Liver (tissue), 9 donors: ENCODE results near the gene SHC4. TPM values are rescaled to one million over a fixed set of nuclear protein-coding genes. Genes with fewer than 3 reads are reported as not detected.
A peak's percentile ranks its signal among the peaks of the same experiment; 100 is the strongest.

ENCODE experiments used
- DNase-seq: peaks from one replicate; pipeline ENCODE4 v3.0.0-alpha.2; 2017; ENCODE audit warnings: low spot score
- H3K27ac ChIP-seq, 2 donors: one replicate each; pipeline ENCODE4 v1.7.0; 2013; ENCODE audit warnings: inconsistent platforms in 2 of 2, low read length in 2 of 2, control low read depth in 1 of 2, low read depth in 1 of 2, mild to moderate bottlenecking in 1 of 2
- H3K27me3 ChIP-seq, 4 donors: one replicate each; pipeline versions ENCODE4 v1.6.1 to v1.7.0; 2013; ENCODE audit warnings: low read length in 3 of 4, inconsistent platforms in 1 of 4, mild to moderate bottlenecking in 1 of 4, moderate library complexity in 1 of 4; ENCODE audit not compliant: control insufficient read depth in 4 of 4, insufficient read depth in 4 of 4
- H3K36me3 ChIP-seq, 4 donors: one replicate each; pipeline versions ENCODE4 v1.6.1 to v1.7.0; 2013; ENCODE audit warnings: low read length in 3 of 4, mild to moderate bottlenecking in 3 of 4, low read depth in 1 of 4, moderate library complexity in 1 of 4; ENCODE audit not compliant: control insufficient read depth in 4 of 4, insufficient read depth in 3 of 4
- H3K4me1 ChIP-seq, 4 donors: one replicate each; pipeline versions ENCODE4 v1.6.1 to v1.7.0; 2013; ENCODE audit warnings: low read length in 3 of 4, mild to moderate bottlenecking in 3 of 4, moderate library complexity in 1 of 4; ENCODE audit not compliant: control insufficient read depth in 4 of 4, insufficient read depth in 4 of 4
- H3K4me3 ChIP-seq, 3 donors: one replicate each; pipeline versions ENCODE4 v1.6.1 to v1.7.0; 2013; ENCODE audit warnings: low read length in 3 of 3, control low read depth in 1 of 3, low read depth in 1 of 3, mild to moderate bottlenecking in 1 of 3
- H3K9ac ChIP-seq, 2 donors: one replicate each; pipeline ENCODE4 v1.7.0; 2013; ENCODE audit warnings: low read length in 2 of 2, mild to moderate bottlenecking in 2 of 2, moderate library complexity in 2 of 2, control low read depth in 1 of 2, low read depth in 1 of 2
- H3K9me3 ChIP-seq, 4 donors: one replicate each; pipeline versions ENCODE4 v1.6.1 to v1.7.0; 2013; ENCODE audit warnings: low read length in 3 of 4; ENCODE audit not compliant: control insufficient read depth in 4 of 4
- EGR1 ChIP-seq, 2 donors: IDR thresholded peaks; 2 replicates each; pipeline ENCODE4 v1.6.1; 2016 to 2018; ENCODE audit warnings: antibody characterized with exemption in 2 of 2, low read depth in 2 of 2
- FOXA1 ChIP-seq: IDR thresholded peaks from 2 replicates; pipeline ENCODE4 v1.6.1; 2016; ENCODE audit warnings: antibody characterized with exemption
- FOXA2 ChIP-seq: IDR thresholded peaks from 2 replicates; pipeline ENCODE4 v1.6.1; 2016; ENCODE audit warnings: antibody characterized with exemption
- GABPA ChIP-seq, 2 donors: IDR thresholded peaks in 1 of 2; conservative IDR thresholded peaks in 1 of 2; 2 replicates each; pipeline ENCODE4 v1.6.1; 2016; ENCODE audit warnings: antibody characterized with exemption in 2 of 2, mild to moderate bottlenecking in 1 of 2, moderate library complexity in 1 of 2
- HNF4G ChIP-seq: IDR thresholded peaks from 2 replicates; pipeline ENCODE4 v1.6.1; 2016; ENCODE audit warnings: antibody characterized with exemption
- JUND ChIP-seq, 2 donors: IDR thresholded peaks; 2 replicates each; pipeline ENCODE4 v1.6.1; 2016; ENCODE audit warnings: antibody characterized with exemption in 2 of 2
- RAD21 ChIP-seq, 2 donors: IDR thresholded peaks; 2 replicates each; pipeline ENCODE4 v1.6.1; 2016; ENCODE audit warnings: antibody characterized with exemption in 2 of 2, mild to moderate bottlenecking in 2 of 2
- RXRA ChIP-seq, 2 donors: IDR thresholded peaks; 2 replicates each; pipeline ENCODE4 v1.6.1; 2017 to 2018; ENCODE audit warnings: antibody characterized with exemption in 2 of 2, mild to moderate bottlenecking in 1 of 2
- SP1 ChIP-seq: IDR thresholded peaks from 2 replicates; pipeline ENCODE4 v1.6.1; 2018; ENCODE audit warnings: antibody characterized with exemption, mild to moderate bottlenecking
- TAF1 ChIP-seq: conservative IDR thresholded peaks from 2 replicates; pipeline ENCODE4 v1.6.1; 2016; ENCODE audit warnings: antibody characterized with exemption, mild to moderate bottlenecking
- YY1 ChIP-seq: IDR thresholded peaks from 2 replicates; pipeline ENCODE4 v1.6.1; 2016; ENCODE audit warnings: antibody characterized with exemption, mild to moderate bottlenecking
- WGBS: extraction: QIAGEN DNeasy Blood & Tissue Kit; methylation state at CpG from one replicate; pipeline ENCODE4 v1.1.7; 2013; 5-methylcytosine and 5-hydroxymethylcytosine counted together
- polyA plus RNA-seq, 2 donors: library from polyadenylated mRNA; stranded (reverse) in 1 of 2; unstranded in 1 of 2; fragments of 200-250 nt in 1 of 2; fragments of >200 nt in 1 of 2; fragmentation: Nextera tagmentation in 1 of 2; extraction: Ambion mirVana in 1 of 2; gene quantifications; one replicate each; pipeline versions ENCODE4 v1.2.1 to v1.2.3, GENCODE V29; 2013 to 2015
- total RNA-seq, 2 donors: library from RNA; depleted of rRNA; stranded (reverse); fragments of >200 nt; gene quantifications; one replicate each; pipeline ENCODE4 v1.2.3, GENCODE V29; 2014
- TF ChIP-seq, protein P1 (sequence below): IDR thresholded peaks from 2 replicates; pipeline ENCODE4 v1.6.1; 2016; ENCODE audit warnings: antibody characterized with exemption
- TF ChIP-seq, protein P2 (sequence below): IDR thresholded peaks from 2 replicates; pipeline ENCODE4 v1.6.1; 2016; ENCODE audit warnings: antibody characterized with exemption
- TF ChIP-seq, protein P3 (sequence below): IDR thresholded peaks from 2 replicates; pipeline ENCODE4 v1.6.1; 2016; ENCODE audit warnings: antibody characterized with exemption, mild to moderate bottlenecking
- TF ChIP-seq, protein P4 (sequence below): fragments of 150-350 bp; IDR thresholded peaks from 2 replicates; pipeline ENCODE4 v1.5.1; 2017; ENCODE audit warnings: improper control_type of control experiment, low read depth, low read length; ENCODE audit not compliant: missing input control
- donor health status: healthy.
- donor health status: healthy.
- donor health status: healthy.
- donor health status: healthy.
- donor health status: healthy.

SHC4 gene
- total and polyA plus RNA-seq, 4 donors, result under 0.01 to 0.19 (median 0.05) TPM

DNA sequence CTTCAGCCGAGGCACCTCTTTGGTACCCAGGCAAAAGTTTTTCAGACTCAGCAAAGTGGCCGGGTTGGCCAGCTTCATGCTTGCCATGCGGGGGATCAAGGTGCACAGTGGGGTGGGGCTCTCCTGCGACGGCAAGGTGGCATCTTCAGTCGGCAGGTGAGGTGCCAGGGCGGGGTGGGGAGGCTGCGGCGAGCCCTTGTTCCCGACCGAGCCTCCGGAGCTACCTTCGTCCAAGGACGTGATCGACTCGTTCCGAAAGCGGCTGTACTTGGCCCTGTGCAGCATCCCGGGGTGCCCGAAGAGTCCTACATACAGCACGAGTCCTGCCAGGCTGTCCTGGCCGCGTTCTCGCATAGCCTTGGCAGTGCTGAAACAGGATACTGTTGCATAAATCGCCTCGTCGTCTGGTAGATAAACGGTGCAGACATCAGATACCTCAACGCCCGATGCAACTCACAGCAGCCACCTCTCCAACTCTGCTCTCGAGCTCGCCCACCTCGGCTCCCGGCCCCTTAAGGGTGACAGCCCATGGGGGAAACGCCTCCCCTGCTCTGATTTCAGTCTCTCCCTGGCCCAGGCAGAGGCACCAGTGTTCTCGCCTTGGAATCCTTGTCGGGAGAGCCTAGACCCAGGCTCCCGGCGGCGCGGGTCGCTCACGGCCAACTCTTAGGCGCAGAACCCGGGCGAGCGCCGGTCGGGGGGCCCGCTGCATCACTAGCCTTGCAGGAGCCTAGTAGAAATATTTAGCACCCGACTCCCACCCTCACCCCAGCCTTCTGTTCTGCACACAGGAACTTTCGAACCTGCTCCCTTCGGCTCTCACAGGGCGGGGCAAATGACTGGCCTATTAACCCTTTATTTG, 826 bp downstream of the SHC4 start:
- H3K4me3 ChIP-seq, result peak overlapping the region; percentile 11 to 46 (median 41)
- 8% methylated on average over 54 of the region's 54 CpGs for WGBS
- H3K27me3 ChIP-seq, result peaks cover 0 to 11% (median 0%) of the 10 kb centered on the region in 4 donors
- H3K9ac ChIP-seq, result no peak overlapping the region
- no peak overlapping the region for H3K27ac ChIP-seq
- no peaks in the 10 kb centered on the region for H3K36me3 ChIP-seq
- no peak for DNase-seq
- no peak for TF ChIP-seq GABPA (IDR thresholded peaks at IDR 0.05 in 1 of 2, conservative IDR thresholded peaks at IDR 0.05 in 1 of 2)
- TF ChIP-seq HNF4G, result no peak
- no peak for TF ChIP-seq EGR1 (IDR thresholded peaks at IDR 0.05; ENCODE audit: low read depth in 2 of 2)
- TF ChIP-seq, protein P1, sequence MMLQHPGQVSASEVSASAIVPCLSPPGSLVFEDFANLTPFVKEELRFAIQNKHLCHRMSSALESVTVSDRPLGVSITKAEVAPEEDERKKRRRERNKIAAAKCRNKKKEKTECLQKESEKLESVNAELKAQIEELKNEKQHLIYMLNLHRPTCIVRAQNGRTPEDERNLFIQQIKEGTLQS, result no peak
- TF ChIP-seq, protein P2, sequence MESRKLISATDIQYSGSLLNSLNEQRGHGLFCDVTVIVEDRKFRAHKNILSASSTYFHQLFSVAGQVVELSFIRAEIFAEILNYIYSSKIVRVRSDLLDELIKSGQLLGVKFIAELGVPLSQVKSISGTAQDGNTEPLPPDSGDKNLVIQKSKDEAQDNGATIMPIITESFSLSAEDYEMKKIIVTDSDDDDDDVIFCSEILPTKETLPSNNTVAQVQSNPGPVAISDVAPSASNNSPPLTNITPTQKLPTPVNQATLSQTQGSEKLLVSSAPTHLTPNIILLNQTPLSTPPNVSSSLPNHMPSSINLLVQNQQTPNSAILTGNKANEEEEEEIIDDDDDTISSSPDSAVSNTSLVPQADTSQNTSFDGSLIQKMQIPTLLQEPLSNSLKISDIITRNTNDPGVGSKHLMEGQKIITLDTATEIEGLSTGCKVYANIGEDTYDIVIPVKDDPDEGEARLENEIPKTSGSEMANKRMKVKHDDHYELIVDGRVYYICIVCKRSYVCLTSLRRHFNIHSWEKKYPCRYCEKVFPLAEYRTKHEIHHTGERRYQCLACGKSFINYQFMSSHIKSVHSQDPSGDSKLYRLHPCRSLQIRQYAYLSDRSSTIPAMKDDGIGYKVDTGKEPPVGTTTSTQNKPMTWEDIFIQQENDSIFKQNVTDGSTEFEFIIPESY, result no peak
- TF ChIP-seq RXRA (IDR thresholded peaks at IDR 0.05), result no peak
- no peak for TF ChIP-seq FOXA1
- TF ChIP-seq, protein P3, sequence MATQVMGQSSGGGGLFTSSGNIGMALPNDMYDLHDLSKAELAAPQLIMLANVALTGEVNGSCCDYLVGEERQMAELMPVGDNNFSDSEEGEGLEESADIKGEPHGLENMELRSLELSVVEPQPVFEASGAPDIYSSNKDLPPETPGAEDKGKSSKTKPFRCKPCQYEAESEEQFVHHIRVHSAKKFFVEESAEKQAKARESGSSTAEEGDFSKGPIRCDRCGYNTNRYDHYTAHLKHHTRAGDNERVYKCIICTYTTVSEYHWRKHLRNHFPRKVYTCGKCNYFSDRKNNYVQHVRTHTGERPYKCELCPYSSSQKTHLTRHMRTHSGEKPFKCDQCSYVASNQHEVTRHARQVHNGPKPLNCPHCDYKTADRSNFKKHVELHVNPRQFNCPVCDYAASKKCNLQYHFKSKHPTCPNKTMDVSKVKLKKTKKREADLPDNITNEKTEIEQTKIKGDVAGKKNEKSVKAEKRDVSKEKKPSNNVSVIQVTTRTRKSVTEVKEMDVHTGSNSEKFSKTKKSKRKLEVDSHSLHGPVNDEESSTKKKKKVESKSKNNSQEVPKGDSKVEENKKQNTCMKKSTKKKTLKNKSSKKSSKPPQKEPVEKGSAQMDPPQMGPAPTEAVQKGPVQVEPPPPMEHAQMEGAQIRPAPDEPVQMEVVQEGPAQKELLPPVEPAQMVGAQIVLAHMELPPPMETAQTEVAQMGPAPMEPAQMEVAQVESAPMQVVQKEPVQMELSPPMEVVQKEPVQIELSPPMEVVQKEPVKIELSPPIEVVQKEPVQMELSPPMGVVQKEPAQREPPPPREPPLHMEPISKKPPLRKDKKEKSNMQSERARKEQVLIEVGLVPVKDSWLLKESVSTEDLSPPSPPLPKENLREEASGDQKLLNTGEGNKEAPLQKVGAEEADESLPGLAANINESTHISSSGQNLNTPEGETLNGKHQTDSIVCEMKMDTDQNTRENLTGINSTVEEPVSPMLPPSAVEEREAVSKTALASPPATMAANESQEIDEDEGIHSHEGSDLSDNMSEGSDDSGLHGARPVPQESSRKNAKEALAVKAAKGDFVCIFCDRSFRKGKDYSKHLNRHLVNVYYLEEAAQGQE, result no peak
- no peak for TF ChIP-seq JUND (IDR thresholded peaks at IDR 0.05)
- no peak for TF ChIP-seq FOXA2
- TF ChIP-seq SP1, result no peak
- TF ChIP-seq YY1, result no peak
- no peak for TF ChIP-seq TAF1
- TF ChIP-seq RAD21 (IDR thresholded peaks at IDR 0.05), result no peak
- TF ChIP-seq, protein P4, sequence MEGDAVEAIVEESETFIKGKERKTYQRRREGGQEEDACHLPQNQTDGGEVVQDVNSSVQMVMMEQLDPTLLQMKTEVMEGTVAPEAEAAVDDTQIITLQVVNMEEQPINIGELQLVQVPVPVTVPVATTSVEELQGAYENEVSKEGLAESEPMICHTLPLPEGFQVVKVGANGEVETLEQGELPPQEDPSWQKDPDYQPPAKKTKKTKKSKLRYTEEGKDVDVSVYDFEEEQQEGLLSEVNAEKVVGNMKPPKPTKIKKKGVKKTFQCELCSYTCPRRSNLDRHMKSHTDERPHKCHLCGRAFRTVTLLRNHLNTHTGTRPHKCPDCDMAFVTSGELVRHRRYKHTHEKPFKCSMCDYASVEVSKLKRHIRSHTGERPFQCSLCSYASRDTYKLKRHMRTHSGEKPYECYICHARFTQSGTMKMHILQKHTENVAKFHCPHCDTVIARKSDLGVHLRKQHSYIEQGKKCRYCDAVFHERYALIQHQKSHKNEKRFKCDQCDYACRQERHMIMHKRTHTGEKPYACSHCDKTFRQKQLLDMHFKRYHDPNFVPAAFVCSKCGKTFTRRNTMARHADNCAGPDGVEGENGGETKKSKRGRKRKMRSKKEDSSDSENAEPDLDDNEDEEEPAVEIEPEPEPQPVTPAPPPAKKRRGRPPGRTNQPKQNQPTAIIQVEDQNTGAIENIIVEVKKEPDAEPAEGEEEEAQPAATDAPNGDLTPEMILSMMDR, result no peak
- H3K4me1 ChIP-seq, result peaks cover 3 to 15% (median 11%) of the 10 kb centered on the region in 4 donors
- no peaks in the 10 kb centered on the region for H3K9me3 ChIP-seq

DNA sequence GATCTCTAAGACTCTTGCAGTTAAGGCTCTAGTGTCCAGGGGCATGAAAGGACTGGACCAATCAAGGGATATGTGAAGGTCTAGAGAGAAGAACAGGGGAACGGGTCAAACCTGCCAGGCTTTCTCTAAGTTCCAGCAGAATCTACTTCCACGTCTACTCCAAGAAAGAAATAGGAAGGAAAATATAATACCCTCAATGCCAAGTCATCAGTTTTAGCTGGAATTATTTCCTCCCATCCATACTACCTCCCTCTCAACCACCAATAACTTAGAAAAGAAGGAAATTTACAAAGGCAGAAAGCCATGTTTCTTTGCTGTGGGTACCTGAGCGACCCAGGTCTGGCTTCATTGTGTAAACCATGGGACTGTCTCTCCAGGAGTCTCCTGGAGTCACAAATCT, 7.8 kb downstream of the SHC4 start:
- no peak for DNase-seq
- WGBS, result 86% methylated on average over 3 of the region's 3 CpGs
- Histone ChIP-seq H3K9me3 (no peaks in the 10 kb centered on the region), H3K36me3 (no peaks in the 10 kb centered on the region), H3K9ac (no peak overlapping the region), H3K27me3 (no peaks in the 10 kb centered on the region), H3K4me3 (no peak overlapping the region), H3K4me1 (no peaks in the 10 kb centered on the region), H3K27ac (no peak overlapping the region)
- TF ChIP-seq RAD21 (IDR thresholded peaks at IDR 0.05), result no peak
- no peak for TF ChIP-seq HNF4G
- TF ChIP-seq TAF1, result no peak
- TF ChIP-seq, protein P3, result no peak
